Subcutaneous adipose tissue (tissue), 4 donors: ENCODE results near the gene KCNMB3. TPM values are rescaled to one million over a fixed set of nuclear protein-coding genes. Genes with fewer than 3 reads are reported as not detected.

Experiments
- CTCF ChIP-seq: fragments of 450-650 bp; IDR thresholded peaks from one replicate; pipeline ENCODE4 v1.5.1; 2016; ENCODE audit warnings: low read depth, mild to moderate bottlenecking, control low read depth, antibody characterized with exemption, moderate library complexity
- total RNA-seq, 4 donors: library from RNA; depleted of rRNA; stranded (reverse); fragments of >200 nt; gene quantifications; one replicate each; pipeline ENCODE4 v1.1.0, GENCODE V29; 2016

The KCNMB3 gene
- total RNA-seq, 4 donors from 2014 or later = 2.2 to 4.3 (median 2.8) TPM

GRCh38 chr3:179234199-179234598, 16.7 kb downstream of the KCNMB3 start:
- no peak for TF ChIP-seq CTCF

GRCh38 chr3:179233043-179233442, 17.9 kb downstream of the KCNMB3 start:
- no peak for TF ChIP-seq CTCF

GRCh38 chr3:179229177-179229576, 21.7 kb downstream of the KCNMB3 start:
- no peak for TF ChIP-seq CTCF

- no peak for TF ChIP-seq CTCF
Observed at GRCh38 chr3:179227349-179227748, 23.6 kb downstream of the KCNMB3 start.

- TF ChIP-seq CTCF = no peak
Observed at GRCh38 chr3:179224584-179224983, 26.3 kb downstream of the KCNMB3 start.

- TF ChIP-seq CTCF = no peak
Observed at GRCh38 chr3:179223548-179223947, 27.4 kb downstream of the KCNMB3 start.

- no peak for TF ChIP-seq CTCF
Observed at GRCh38 chr3:179200790-179201189, 50.1 kb downstream of the KCNMB3 start.
